Heart left ventricle (tissue), 13 donors: ENCODE data around the gene TOR4A.

ENCODE experiments used
- POLR2A ChIP-seq, 2 donors: fragments of 450-650 bp; IDR thresholded peaks; one replicate each; pipeline ENCODE4 v1.6.1; 2017; ENCODE audit warnings: antibody characterized with exemption in 2 of 2, mild to moderate bottlenecking in 2 of 2, moderate library complexity in 2 of 2
- TF ChIP-seq, protein P1 (sequence below), 12 donors: fragments of 200-600 bp; sonication (generic) in 4 of 12; IDR thresholded peaks; one replicate each; pipeline versions ENCODE4 v1.5.0 to v1.8.0; 2018 to 2022; ENCODE audit warnings: antibody characterized with exemption in 12 of 12, mild to moderate bottlenecking in 5 of 12
- donor health status: ischemic (EF 13 %, LVEDD 7.1; RV severe dilation, severe dysfunction).
- donor health status: DM: no; HTN: yes; CAD: no.
- donor health status: DM: no; HTN: no; CAD: no.
- donor health status: ischemic (EF 25% LVEDD 6.9; RV normal size, moderate dysfunction).
- donor health status: ischemic (EF 25% LVEDD 5.7; RV mildly dilated, moderate dysfunction).
- donor health status: ischemic (EF 35%, LVEDD 5.7; RV mildly dilated, moderate dysfunction).
- donor health status: nonischemic (EF 11% LVEDD 7.7; RV severe dilation, severe dysfunction).
- donor health status: DM: yes; HTN: yes; CAD: no.
- donor health status: PGD.
- donor health status: ischemic (EF 29% LVEDD 5.4; RV normal size, mild dysfunction).
- donor health status: nonischemic (EF 23%, LVEDD 6.1; RV moderate dilation, normal function).

DNA sequence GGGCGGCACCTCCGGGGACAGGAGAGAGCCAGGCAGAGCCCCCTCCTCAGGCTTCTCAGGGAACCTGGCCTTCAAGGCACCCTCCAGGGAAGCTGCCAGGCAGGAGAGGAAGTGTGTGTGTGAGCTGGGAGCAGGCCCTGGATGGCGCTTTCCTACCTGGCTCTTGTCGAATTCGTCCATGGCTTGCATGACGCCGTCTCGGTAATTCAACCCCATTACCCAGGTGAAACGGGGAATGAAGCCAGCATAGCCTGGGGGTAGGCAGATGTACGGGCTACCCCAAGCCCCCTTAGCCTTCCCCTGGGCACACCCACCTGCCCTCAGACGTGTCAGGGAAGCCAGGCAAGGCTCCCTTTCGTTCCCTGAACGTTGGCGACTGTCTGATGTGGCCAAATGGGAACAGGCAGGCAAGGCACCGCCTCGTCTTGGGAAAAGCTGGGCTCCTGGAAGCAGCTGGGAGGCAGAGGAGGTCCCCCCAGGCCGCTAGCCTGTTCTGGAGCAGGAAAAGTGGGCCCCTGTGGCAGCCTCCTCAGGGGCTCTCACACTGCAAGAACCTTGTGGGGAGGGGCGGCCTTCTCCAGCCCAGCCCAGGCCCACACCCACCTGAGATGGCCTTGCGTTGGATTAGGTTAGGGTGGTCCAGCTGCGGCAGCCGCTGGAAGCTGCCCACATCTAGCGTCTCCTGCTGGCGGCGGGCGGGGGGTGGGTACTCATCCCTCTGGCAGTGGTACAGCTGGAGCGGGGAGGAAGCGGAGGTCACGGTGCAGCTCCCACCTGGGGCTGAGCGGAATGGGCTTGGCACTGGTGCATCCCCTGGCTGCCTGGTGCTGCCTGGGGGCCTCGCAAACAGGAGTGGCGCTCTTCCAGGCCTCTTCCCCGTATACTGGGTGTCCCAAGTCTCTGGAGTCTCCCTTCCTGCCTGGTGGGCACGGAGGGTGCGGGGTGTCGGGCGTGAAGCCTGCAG, 32.8 kb upstream of the TOR4A start:
- TF ChIP-seq, protein P1, sequence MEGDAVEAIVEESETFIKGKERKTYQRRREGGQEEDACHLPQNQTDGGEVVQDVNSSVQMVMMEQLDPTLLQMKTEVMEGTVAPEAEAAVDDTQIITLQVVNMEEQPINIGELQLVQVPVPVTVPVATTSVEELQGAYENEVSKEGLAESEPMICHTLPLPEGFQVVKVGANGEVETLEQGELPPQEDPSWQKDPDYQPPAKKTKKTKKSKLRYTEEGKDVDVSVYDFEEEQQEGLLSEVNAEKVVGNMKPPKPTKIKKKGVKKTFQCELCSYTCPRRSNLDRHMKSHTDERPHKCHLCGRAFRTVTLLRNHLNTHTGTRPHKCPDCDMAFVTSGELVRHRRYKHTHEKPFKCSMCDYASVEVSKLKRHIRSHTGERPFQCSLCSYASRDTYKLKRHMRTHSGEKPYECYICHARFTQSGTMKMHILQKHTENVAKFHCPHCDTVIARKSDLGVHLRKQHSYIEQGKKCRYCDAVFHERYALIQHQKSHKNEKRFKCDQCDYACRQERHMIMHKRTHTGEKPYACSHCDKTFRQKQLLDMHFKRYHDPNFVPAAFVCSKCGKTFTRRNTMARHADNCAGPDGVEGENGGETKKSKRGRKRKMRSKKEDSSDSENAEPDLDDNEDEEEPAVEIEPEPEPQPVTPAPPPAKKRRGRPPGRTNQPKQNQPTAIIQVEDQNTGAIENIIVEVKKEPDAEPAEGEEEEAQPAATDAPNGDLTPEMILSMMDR (IDR thresholded peaks at IDR 0.05): no peak
- no peak for TF ChIP-seq POLR2A (IDR thresholded peaks at IDR 0.05)
